ENCODE results near the gene THSD8. TPM values are rescaled to one million over a fixed set of nuclear protein-coding genes. Genes with fewer than 3 reads are reported as not detected.
A peak's percentile ranks its signal among the peaks of the same experiment; 100 is the strongest.
"Not testable (repeated sequence)": the region's sequence is repeated elsewhere in the genome, so short reads cannot be mapped to it uniquely, and the experiment has no call there.

The THSD8 gene
- polyA plus RNA-seq, 4 donors = 2.9 to 4.0 (median 3.1) TPM; not detected in 1

- H3K4me1 ChIP-seq (ENCODE audit: control insufficient read depth in 3 of 3, insufficient read depth in 2 of 3, low read depth in 1 of 3, low read length in 2 of 3); H3K27ac ChIP-seq (ENCODE audit: low read depth in 1 of 3, low read length in 2 of 3); H3K27me3 ChIP-seq (ENCODE audit: control insufficient read depth in 3 of 3, insufficient read depth in 3 of 3, low read length in 3 of 3); FAIRE-seq; H3K9me3 ChIP-seq (ENCODE audit: control insufficient read depth in 2 of 2, insufficient read depth in 1 of 2, low read depth in 1 of 2, low read length in 1 of 2); DNase-seq; H3K4me3 ChIP-seq (ENCODE audit: low read depth in 1 of 3, low read length in 3 of 3): not testable (repeated sequence)
- 90% methylated on average over 6 of the region's 6 CpGs for WGBS, 3 donors
- H3K36me3 ChIP-seq (ENCODE audit: control insufficient read depth in 3 of 3, insufficient read depth in 2 of 3, low read depth in 1 of 3, low read length in 3 of 3) = peaks cover 0 to 21% (median 0%) of the 10 kb centered on the region in 3 donors
These were observed 15.3 kb downstream of the THSD8 start for GRCh38 chr19:12817188-12817587.

GRCh38 chr19:12817810-12818209 is 15.9 kb downstream of the THSD8 start:
- DNase-seq; H3K27ac ChIP-seq (ENCODE audit: low read depth in 1 of 3, low read length in 2 of 3); H3K4me1 ChIP-seq (ENCODE audit: control insufficient read depth in 3 of 3, insufficient read depth in 2 of 3, low read depth in 1 of 3, low read length in 2 of 3); H3K27me3 ChIP-seq (ENCODE audit: control insufficient read depth in 3 of 3, insufficient read depth in 3 of 3, low read length in 3 of 3); H3K9me3 ChIP-seq (ENCODE audit: control insufficient read depth in 2 of 2, insufficient read depth in 1 of 2, low read depth in 1 of 2, low read length in 1 of 2); FAIRE-seq; H3K4me3 ChIP-seq (ENCODE audit: low read depth in 1 of 3, low read length in 3 of 3): not testable (repeated sequence)
- 91 to 96% (median 92%) methylated on average over 11 of the region's 11 CpGs for WGBS, 3 donors
- H3K36me3 ChIP-seq (ENCODE audit: control insufficient read depth in 3 of 3, insufficient read depth in 2 of 3, low read depth in 1 of 3, low read length in 3 of 3) = peaks cover 0 to 17% (median 0%) of the 10 kb centered on the region in 3 donors

GRCh38 chr19:12821761-12822160 is 19.9 kb downstream of the THSD8 start:
- Histone ChIP-seq H3K36me3 (ENCODE audit: control insufficient read depth in 3 of 3, insufficient read depth in 2 of 3, low read depth in 1 of 3, low read length in 3 of 3) (no peaks in the 10 kb centered on the region), H3K27ac (ENCODE audit: low read depth in 1 of 3, low read length in 2 of 3) (no peak overlapping the region), H3K4me1 (ENCODE audit: control insufficient read depth in 3 of 3, insufficient read depth in 2 of 3, low read depth in 1 of 3, low read length in 2 of 3) (peaks cover 0 to 6% (median 4%) of the 10 kb centered on the region in 3 donors), H3K4me3 (ENCODE audit: low read depth in 1 of 3, low read length in 3 of 3) (no peak overlapping the region), H3K27me3 (ENCODE audit: control insufficient read depth in 3 of 3, insufficient read depth in 3 of 3, low read length in 3 of 3) (peaks cover 0 to 7% (median 0%) of the 10 kb centered on the region in 3 donors), H3K9me3 (ENCODE audit: control insufficient read depth in 2 of 2, insufficient read depth in 1 of 2, low read depth in 1 of 2, low read length in 1 of 2) (peaks cover 0 to 6% of the 10 kb centered on the region in 2 donors)
- 86 to 92% (median 91%) methylated on average over 2 of the region's 2 CpGs for WGBS, 3 donors
- FAIRE-seq = no peak
- DNase-seq = no peak

GRCh38 chr19:12825254-12826131 is 23.6 kb downstream of the THSD8 start:
- Histone ChIP-seq H3K36me3 (ENCODE audit: control insufficient read depth in 3 of 3, insufficient read depth in 2 of 3, low read depth in 1 of 3, low read length in 3 of 3) (no peaks in the 10 kb centered on the region), H3K4me1 (ENCODE audit: control insufficient read depth in 3 of 3, insufficient read depth in 2 of 3, low read depth in 1 of 3, low read length in 2 of 3) (peaks cover 0 to 6% (median 4%) of the 10 kb centered on the region in 3 donors), H3K27ac (ENCODE audit: low read depth in 1 of 3, low read length in 2 of 3) (no peak overlapping the region), H3K27me3 (ENCODE audit: control insufficient read depth in 3 of 3, insufficient read depth in 3 of 3, low read length in 3 of 3) (peaks cover 0 to 21% (median 3%) of the 10 kb centered on the region in 3 donors), H3K9me3 (ENCODE audit: control insufficient read depth in 2 of 2, insufficient read depth in 1 of 2, low read depth in 1 of 2, low read length in 1 of 2) (peaks cover 0 to 6% of the 10 kb centered on the region in 2 donors), H3K4me3 (ENCODE audit: low read depth in 1 of 3, low read length in 3 of 3) (no peak overlapping the region)
- 6 to 9% (median 6%) methylated on average over 46 of the region's 46 CpGs for WGBS, 3 donors
- FAIRE-seq (no peak), DNase-seq (peak in 1 of 2 donors; percentile 46)

DNA sequence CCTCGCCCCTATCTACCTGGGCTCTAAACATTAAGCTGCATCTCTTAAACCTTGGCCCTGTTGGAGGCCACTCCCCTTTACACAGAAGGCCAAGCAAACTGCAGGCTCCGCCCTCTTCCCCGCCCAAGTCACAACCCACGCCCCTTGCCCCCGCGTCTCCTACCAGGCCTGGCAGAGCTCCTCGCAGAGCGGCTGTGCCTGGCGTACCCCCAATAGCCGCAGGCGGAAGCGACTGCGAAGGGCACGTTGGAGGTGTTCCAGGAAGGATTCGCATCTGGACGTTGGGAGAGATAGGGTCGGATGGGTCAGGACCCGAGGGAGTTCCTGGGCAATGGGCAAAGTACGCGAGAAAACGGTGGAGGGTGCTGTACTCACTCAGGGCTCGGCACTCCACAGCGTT is 26.6 kb downstream of the THSD8 start:
- DNase-seq (peak; percentile 76), FAIRE-seq (no peak)
- Histone ChIP-seq H3K27ac (ENCODE audit: low read depth in 1 of 3, low read length in 2 of 3) (no peak overlapping the region), H3K4me3 (ENCODE audit: low read depth in 1 of 3, low read length in 3 of 3) (peak overlapping the region in 1 of 3 donors; percentile 6), H3K4me1 (ENCODE audit: control insufficient read depth in 3 of 3, insufficient read depth in 2 of 3, low read depth in 1 of 3, low read length in 2 of 3) (peaks cover 0 to 12% (median 4%) of the 10 kb centered on the region in 3 donors), H3K36me3 (ENCODE audit: control insufficient read depth in 3 of 3, insufficient read depth in 2 of 3, low read depth in 1 of 3, low read length in 3 of 3) (no peaks in the 10 kb centered on the region), H3K27me3 (ENCODE audit: control insufficient read depth in 3 of 3, insufficient read depth in 3 of 3, low read length in 3 of 3) (peaks cover 0 to 42% (median 18%) of the 10 kb centered on the region in 3 donors), H3K9me3 (ENCODE audit: control insufficient read depth in 2 of 2, insufficient read depth in 1 of 2, low read depth in 1 of 2, low read length in 1 of 2) (no peaks in the 10 kb centered on the region)
- 2 to 7% (median 4%) methylated on average over 23 of the region's 23 CpGs for WGBS, 3 donors

DNA sequence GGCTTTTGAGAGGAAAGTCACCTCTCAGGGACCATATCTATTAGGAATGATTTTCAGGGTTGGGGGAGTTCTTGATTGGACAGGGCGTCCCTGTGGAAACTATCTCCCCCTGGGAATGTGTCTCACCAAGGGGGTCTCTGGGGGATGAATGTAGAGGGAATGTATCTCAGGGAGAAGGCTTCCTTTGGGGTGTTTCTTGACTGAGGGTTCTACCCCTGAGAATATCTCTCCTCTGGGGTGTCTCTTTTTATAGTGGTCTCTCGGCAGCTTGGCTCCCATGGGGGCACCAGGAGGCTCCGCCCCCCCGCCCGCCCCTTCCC is 31.5 kb downstream of the THSD8 start:
- Histone ChIP-seq H3K27me3 (ENCODE audit: control insufficient read depth in 3 of 3, insufficient read depth in 3 of 3, low read length in 3 of 3) (peaks cover 3 to 76% (median 51%) of the 10 kb centered on the region in 3 donors), H3K4me3 (ENCODE audit: low read depth in 1 of 3, low read length in 3 of 3) (peak overlapping the region in 1 of 3 donors; percentile 56), H3K27ac (ENCODE audit: low read depth in 1 of 3, low read length in 2 of 3) (no peak overlapping the region), H3K4me1 (ENCODE audit: control insufficient read depth in 3 of 3, insufficient read depth in 2 of 3, low read depth in 1 of 3, low read length in 2 of 3) (peaks cover 0 to 7% (median 4%) of the 10 kb centered on the region in 3 donors), H3K36me3 (ENCODE audit: control insufficient read depth in 3 of 3, insufficient read depth in 2 of 3, low read depth in 1 of 3, low read length in 3 of 3) (no peaks in the 10 kb centered on the region), H3K9me3 (ENCODE audit: control insufficient read depth in 2 of 2, insufficient read depth in 1 of 2, low read depth in 1 of 2, low read length in 1 of 2) (peaks cover 0 to 5% of the 10 kb centered on the region in 2 donors)
- FAIRE-seq (no peak), DNase-seq (no peak)
- 0 to 4% (median 3%) methylated on average over 2 to 5 of the region's 5 CpGs for WGBS, 3 donors

DNA sequence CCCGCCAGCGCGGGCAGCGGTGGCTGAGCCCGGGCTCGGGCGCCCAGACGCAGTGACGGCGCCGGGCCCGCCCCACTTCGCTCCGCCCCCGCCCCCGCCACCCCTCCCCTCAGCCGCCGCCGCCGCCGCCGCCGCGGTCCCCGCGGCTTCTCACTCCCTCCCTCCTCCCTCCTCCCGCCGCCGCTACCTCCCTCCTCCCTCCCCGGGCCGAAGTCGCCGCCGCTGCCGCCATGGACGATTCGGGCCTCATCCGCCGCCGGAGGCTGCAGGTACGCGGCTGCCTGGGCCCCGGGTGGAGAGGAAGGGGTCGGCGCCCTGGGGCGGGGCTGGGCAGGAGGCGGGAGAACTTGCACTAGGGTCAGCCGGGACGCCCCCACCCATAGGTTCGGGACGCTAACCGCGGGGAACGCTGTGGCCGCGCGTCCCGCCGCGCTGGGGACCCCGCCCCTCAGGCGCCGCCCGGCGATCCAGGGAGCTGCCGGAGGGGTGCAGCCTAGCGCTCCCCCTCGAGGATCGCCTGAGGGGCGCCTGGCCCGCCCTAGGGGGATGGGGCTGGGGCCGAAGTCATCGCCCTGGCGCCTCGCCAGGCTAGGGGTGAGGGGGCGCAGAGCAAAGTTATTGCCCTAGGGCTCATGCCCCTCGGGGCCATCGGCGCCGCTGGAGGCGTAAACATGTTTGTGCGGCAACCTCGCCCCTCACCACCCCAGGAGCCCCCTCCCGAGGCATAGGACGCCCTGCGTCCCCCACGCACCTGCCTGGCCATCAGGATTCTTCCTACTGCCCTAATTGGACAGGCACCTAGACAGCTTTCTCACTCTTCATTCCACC is 32.1 kb downstream of the THSD8 start:
- H3K27me3 ChIP-seq (ENCODE audit: control insufficient read depth in 3 of 3, insufficient read depth in 3 of 3, low read length in 3 of 3) = peaks cover 3 to 77% (median 52%) of the 10 kb centered on the region in 3 donors
- peaks cover 0 to 7% (median 4%) of the 10 kb centered on the region in 3 donors for H3K4me1 ChIP-seq (ENCODE audit: control insufficient read depth in 3 of 3, insufficient read depth in 2 of 3, low read depth in 1 of 3, low read length in 2 of 3)
- DNase-seq (peak; percentile 21 to 37), FAIRE-seq (no peak)
- H3K27ac ChIP-seq (ENCODE audit: low read depth in 1 of 3, low read length in 2 of 3) = no peak overlapping the region
- H3K9me3 ChIP-seq (ENCODE audit: control insufficient read depth in 2 of 2, insufficient read depth in 1 of 2, low read depth in 1 of 2, low read length in 1 of 2) = peaks cover 0 to 5% of the 10 kb centered on the region in 2 donors
- no peaks in the 10 kb centered on the region for H3K36me3 ChIP-seq (ENCODE audit: control insufficient read depth in 3 of 3, insufficient read depth in 2 of 3, low read depth in 1 of 3, low read length in 3 of 3)
- peak overlapping the region in 1 of 3 donors; percentile 56 for H3K4me3 ChIP-seq (ENCODE audit: low read depth in 1 of 3, low read length in 3 of 3)
- 1 to 6% (median 1%) methylated on average over 17 to 80 of the region's 87 CpGs for WGBS, 3 donors

DNA sequence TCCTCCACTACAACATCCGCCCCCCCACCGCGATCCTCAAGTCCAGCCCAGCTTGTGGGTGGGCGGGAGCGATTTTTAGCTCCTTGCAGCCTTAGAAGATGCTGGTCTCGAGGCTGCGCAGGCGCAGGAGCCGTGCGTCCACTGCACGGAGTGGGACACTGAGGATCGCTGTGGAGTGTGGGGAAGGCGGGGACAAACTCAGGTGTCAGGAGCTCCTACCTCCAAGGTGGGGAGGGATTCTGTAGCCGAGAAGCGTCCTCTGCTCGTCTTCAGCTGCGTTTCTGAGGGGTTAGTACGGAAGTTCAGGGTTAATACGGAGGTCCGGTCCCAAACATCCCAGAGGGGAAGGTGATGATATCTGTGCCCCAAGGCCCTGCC is 32.7 kb downstream of the THSD8 start, which contains the start of gene RTBDN:
Gene RTBDN (minus strand): TSS at position 14 of the 378 bp plus-strand sequence. CDS start 4,600 bp downstream, outside the sequence.
- 9 to 16% (median 10%) methylated on average over 20 of the region's 20 CpGs for WGBS, 3 donors
- no peak for DNase-seq
- peak within 1 kb of the TSS in 1 of 3 donors; percentile 56 for H3K4me3 ChIP-seq (ENCODE audit: low read depth in 1 of 3, low read length in 3 of 3)
- H3K27me3 ChIP-seq (ENCODE audit: control insufficient read depth in 3 of 3, insufficient read depth in 3 of 3, low read length in 3 of 3) = peaks cover 3 to 83% (median 57%) of the 10 kb centered on the region in 3 donors
- H3K36me3 ChIP-seq (ENCODE audit: control insufficient read depth in 3 of 3, insufficient read depth in 2 of 3, low read depth in 1 of 3, low read length in 3 of 3) = no peaks in the 10 kb centered on the region
- FAIRE-seq = no peak
- peaks cover 0 to 7% (median 4%) of the 10 kb centered on the region in 3 donors for H3K4me1 ChIP-seq (ENCODE audit: control insufficient read depth in 3 of 3, insufficient read depth in 2 of 3, low read depth in 1 of 3, low read length in 2 of 3)
- peaks cover 0 to 5% of the 10 kb centered on the region in 2 donors for H3K9me3 ChIP-seq (ENCODE audit: control insufficient read depth in 2 of 2, insufficient read depth in 1 of 2, low read depth in 1 of 2, low read length in 1 of 2)
- no peak within 1 kb of the TSS for H3K27ac ChIP-seq (ENCODE audit: low read depth in 1 of 3, low read length in 2 of 3)
